SH-SY5Y (cell line): Measurements from ENCODE around the gene HMGXB4.

Experiments used
- GATA2 ChIP-seq: IDR thresholded peaks from 2 replicates; pipeline ENCODE4 v1.6.1; 2011; ENCODE audit warnings: mild to moderate bottlenecking, low read depth, low read length
- GATA3 ChIP-seq: IDR thresholded peaks from 2 replicates; pipeline ENCODE4 v1.6.1; 2011; ENCODE audit warnings: low read depth, mild to moderate bottlenecking, low read length, moderate library complexity

GRCh38 chr22:35329114-35329847 is 72.0 kb downstream of the HMGXB4 start:
- TF ChIP-seq GATA2: no peak
- no peak for TF ChIP-seq GATA3
